HepG2 (cell line): ENCODE results near the gene ACSS1. TPM values are rescaled to one million over a fixed set of nuclear protein-coding genes. Genes with fewer than 3 reads are reported as not detected.

ENCODE experiments used
- ATAC-seq: fragments of 200-7000 bp; cut with Tn5 transposase; 3 replicates; pipeline ENCODE4 v1.9.1; 2020; ENCODE audit warnings: mild to moderate bottlenecking, moderate library complexity
- BruUV-seq: library from RNA; stranded (reverse); fragments of 400-500 nt; replicated peaks from 2 replicates; lab custom pipeline; 2021; lab: Mats Ljungman, UMichigan
- CTCF ChIA-PET: fragments of 300-600 bp; formaldehyde crosslinking; extraction: SDS; loops from one replicate; lab custom pipeline; 2021; ENCODE audit warnings: low total read pairs, inconsistent platforms, low intra/inter-chr PET ratio; lab: Yijun Ruan, JAX
- POLR2A ChIA-PET: fragments of 350-600 bp; sonication (Branson Sonifier 250); formaldehyde crosslinking; loops from one replicate; lab custom pipeline; 2020; ENCODE audit warnings: antibody characterized with exemption, inconsistent platforms; lab: Yijun Ruan, JAX
- DNase-seq: peaks from one replicate; pipeline ENCODE4 v3.0.0-alpha.2; 2015; ENCODE audit warnings: low spot score
- FAIRE-seq: peaks from 3 replicates; lab custom pipeline; 2011; peaks lifted over from hg19 to GRCh38; lab: Jason Lieb, UNC
- H2AFZ ChIP-seq: one replicate; pipeline ENCODE4 v1.6.1; 2011; ENCODE audit warnings: low read length, inconsistent platforms
- H3K27ac ChIP-seq: fragments of 300-600 bp; 3 replicates; pipeline ENCODE4 v1.8.0; 2011; ENCODE audit warnings: mixed run types, mild to moderate bottlenecking, mixed read lengths, low read length, inconsistent platforms; ENCODE audit not compliant: insufficient read depth; ENCODE audit errors: extremely low read length
- H3K27me3 ChIP-seq, 2 experiments: fragments of 200-600 bp in 1 of 2; 2 replicates in 1 of 2; 3 replicates in 1 of 2; pipeline versions ENCODE4 v1.6.0 to v1.8.0; 2011; ENCODE audit warnings: low read length in 2 of 2, mild to moderate bottlenecking in 2 of 2, moderate library complexity in 2 of 2, inconsistent platforms in 1 of 2; ENCODE audit not compliant: insufficient read depth in 2 of 2, control insufficient read depth in 1 of 2
- H3K36me3 ChIP-seq, 2 experiments: fragments of 200-600 bp in 1 of 2; replicated peaks in 1 of 2; 2 replicates in 1 of 2; 3 replicates in 1 of 2; pipeline versions ENCODE4 v1.5.1 to v1.8.0; 2011; ENCODE audit warnings: low read length in 2 of 2, inconsistent platforms in 1 of 2; ENCODE audit not compliant: insufficient read depth in 2 of 2, control insufficient read depth in 1 of 2
- H3K4me1 ChIP-seq: 2 replicates; pipeline ENCODE4 v1.5.1; 2012; ENCODE audit warnings: low read length, inconsistent platforms; ENCODE audit not compliant: insufficient read depth
- H3K4me2 ChIP-seq: 2 replicates; pipeline ENCODE4 v1.6.0; 2011; ENCODE audit warnings: low read depth, low read length, inconsistent platforms
- H3K4me3 ChIP-seq, 3 experiments: fragments of 200-600 bp in 1 of 3; sonication (generic), shearing (Covaris generic) in 1 of 3; replicated peaks in 1 of 3; 2 replicates each; pipeline ENCODE4 v1.5.1; 2011 to 2016; ENCODE audit warnings: low read length in 3 of 3, inconsistent platforms in 2 of 3, low read depth in 2 of 3, mild to moderate bottlenecking in 2 of 3, control low read depth in 1 of 3, mixed read lengths in 1 of 3; ENCODE audit not compliant: insufficient read depth in 1 of 3
- H3K79me2 ChIP-seq: one replicate; pipeline ENCODE4 v1.6.1; 2011; ENCODE audit warnings: low read length, inconsistent platforms; ENCODE audit not compliant: insufficient read depth
- H3K9ac ChIP-seq: 2 replicates; pipeline ENCODE4 v1.6.0; 2011; ENCODE audit warnings: mild to moderate bottlenecking, low read depth, low read length, inconsistent platforms; ENCODE audit not compliant: insufficient read depth
- H3K9me3 ChIP-seq: 2 replicates; pipeline ENCODE4 v1.5.1; 2012; ENCODE audit warnings: mild to moderate bottlenecking, low read length
- H4K20me1 ChIP-seq: 2 replicates; pipeline ENCODE4 v1.6.0; 2011; ENCODE audit warnings: inconsistent platforms, mild to moderate bottlenecking, low read length, moderate library complexity; ENCODE audit not compliant: insufficient read depth
- CBFB ChIP-seq: sonication (generic); formaldehyde crosslinking; IDR thresholded peaks from 2 replicates; pipeline ENCODE4 v1.4.0; 2020; ENCODE audit warnings: missing genetic modification reagents
- SRSF1 ChIP-seq: fragments of 200-400 bp; formaldehyde crosslinking; optimal IDR thresholded peaks from 2 replicates; pipeline ENCODE3; 2017; ENCODE audit warnings: mild to moderate bottlenecking, low read depth, low read length, moderate library complexity
- TCF12 ChIP-seq, 2 experiments: fragments of 450-650 bp in 1 of 2; sonication (generic) in 1 of 2; formaldehyde crosslinking in 1 of 2; IDR thresholded peaks; 2 replicates each; pipeline versions ENCODE4 v1.6.1 to v1.8.0; 2017 to 2022; ENCODE audit warnings: antibody characterized with exemption in 1 of 2, mild to moderate bottlenecking in 1 of 2, missing genetic modification reagents in 1 of 2, moderate library complexity in 1 of 2
- ZNF333 ChIP-seq: sonication (generic); formaldehyde crosslinking; IDR thresholded peaks from 2 replicates; pipeline ENCODE4 v1.4.0; 2020; ENCODE audit warnings: mild to moderate bottlenecking, missing genetic modification reagents, borderline replicate concordance
- ZNF616 ChIP-seq: sonication (generic); formaldehyde crosslinking; IDR thresholded peaks from 2 replicates; pipeline ENCODE4 v1.5.0; 2020; ENCODE audit warnings: low read depth, mild to moderate bottlenecking, missing genetic modification reagents
- ZNF768 ChIP-seq: sonication (generic); formaldehyde crosslinking; IDR thresholded peaks from 2 replicates; pipeline ENCODE4 v1.4.0; 2020; ENCODE audit warnings: missing genetic modification reagents
- ZNF782 ChIP-seq: sonication (generic); formaldehyde crosslinking; IDR thresholded peaks from 2 replicates; pipeline ENCODE4 v1.4.0; 2020; ENCODE audit warnings: missing genetic modification reagents, mild to moderate bottlenecking, borderline replicate concordance
- WGBS: methylation state at CpG from one replicate; pipeline ENCODE4 v1.1.6; 2017; ENCODE audit warnings: low lambda C conversion rate; 5-methylcytosine and 5-hydroxymethylcytosine counted together
- in situ Hi-C: cut with HindIII; loops from 2 replicates; pipeline ENCODE4 v1.10.0; 2017; ENCODE audit warnings: low pct_unique_long_range_greater_than_20kb; ENCODE audit not compliant: extremely low pct_ligation_motif_present
- intact Hi-C: fragments of 100-400 bp; cut with micrococcal nuclease; formaldehyde crosslinking; loops from one replicate; pipeline ENCODE4 v1.10.0; 2022; ENCODE audit not compliant: unreplicated experiment
- polyA plus RNA-seq, 8 experiments: library from polyadenylated mRNA; depleted of rRNA in 3 of 8; stranded (reverse) in 7 of 8; unstranded in 1 of 8; fragments of >200 nt; fragmentation: Illumina TruSeq in 4 of 8; extraction: Trizol in 4 of 8; gene quantifications; 2 replicates each; pipeline versions ENCODE4 v1.2.1 to v1.2.3, GENCODE V29; 2011 to 2016; ENCODE audit warnings: low read depth in 4 of 8, missing spikeins in 1 of 8, mixed read lengths in 1 of 8; ENCODE audit not compliant: insufficient read depth in 1 of 8
- total RNA-seq, 5 experiments: library from RNA; depleted of rRNA; stranded (reverse); fragments of >200 nt; fragmentation: Illumina TruSeq; extraction: Trizol; gene quantifications; 2 replicates each; pipeline ENCODE4 v1.2.3, GENCODE V29; 2016; ENCODE audit warnings: low read depth in 1 of 5
- TF ChIP-seq, protein P1 (sequence below): fragments of 450-650 bp; IDR thresholded peaks from 2 replicates; pipeline ENCODE4 v1.6.1; 2017; ENCODE audit warnings: mild to moderate bottlenecking
- TF ChIP-seq, protein P2 (sequence below): IDR thresholded peaks from 2 replicates; pipeline ENCODE4 v1.6.1; 2016; ENCODE audit warnings: low read depth, missing genetic modification reagents, missing compliant biosample characterization
- TF ChIP-seq, protein P3 (sequence below): sonication (generic); formaldehyde crosslinking; IDR thresholded peaks from 2 replicates; pipeline ENCODE4 v1.4.0; 2020; ENCODE audit warnings: mild to moderate bottlenecking, missing genetic modification reagents

The ACSS1 gene
- total and polyA plus RNA-seq, 2 of the 13 experiments (the other 11 are each of a cell fraction or from before 2014, with no cell fraction given) = 15.2 to 41.6 TPM

DNA sequence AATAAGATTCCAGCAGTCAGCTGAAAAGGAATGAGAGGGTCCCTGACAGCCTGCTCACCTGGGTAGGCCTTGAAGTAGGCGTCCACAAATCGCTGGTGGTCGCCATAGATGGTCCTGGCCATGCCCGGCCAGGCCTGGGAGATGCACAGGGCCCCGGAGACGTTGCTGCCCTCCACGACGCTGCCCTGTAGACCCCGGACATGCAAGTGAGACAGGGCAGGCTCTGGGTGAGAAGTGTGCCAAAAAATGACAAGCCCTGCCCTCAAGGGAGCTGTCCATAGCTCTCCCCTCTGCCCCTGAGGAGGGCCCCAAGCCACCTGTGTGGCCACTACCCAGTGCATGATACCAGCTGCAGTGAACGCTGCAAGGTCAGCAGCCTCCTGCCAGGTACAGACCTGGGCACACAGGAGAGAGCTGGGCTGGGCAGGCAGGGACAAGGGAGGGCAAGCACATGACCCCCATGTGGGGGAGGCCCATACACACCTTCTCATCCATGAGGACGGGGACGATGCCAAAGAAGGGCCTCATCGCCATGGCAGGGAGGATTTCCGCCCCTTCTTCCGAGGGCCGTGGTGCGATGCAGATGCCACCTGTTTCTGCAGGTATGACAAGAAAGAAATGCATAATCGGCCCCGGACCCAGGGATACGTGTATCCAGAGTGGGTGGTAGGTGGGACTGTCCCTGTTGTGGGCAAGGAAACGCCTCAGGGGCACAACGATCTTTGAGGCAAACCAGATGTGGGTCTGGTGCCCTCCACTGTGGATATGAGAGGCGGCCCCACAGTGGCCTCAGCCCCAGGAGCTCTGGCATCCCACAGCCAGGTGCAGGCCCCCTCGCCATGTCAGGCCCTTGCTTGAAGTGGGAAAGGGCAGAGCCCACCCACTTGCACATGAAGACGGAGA lies 44.2 kb downstream of the ACSS1 start:
- FAIRE-seq (no peak), DNase-seq (no peak), ATAC-seq (no peak)
- CTCF ChIA-PET = no interaction called here
- BruUV-seq = no TSS peak
- no peak overlapping the region for H2AFZ ChIP-seq
- H3K9me3 ChIP-seq = no peaks in the 10 kb centered on the region
- no peak overlapping the region for H3K9ac ChIP-seq
- in situ Hi-C loops = no loop called here
- 68% methylated on average over 25 of the region's 25 CpGs for WGBS
- no peaks in the 10 kb centered on the region for H3K79me2 ChIP-seq
- H4K20me1 ChIP-seq = no peaks in the 10 kb centered on the region
- intact Hi-C loops = no loop called here
- POLR2A ChIA-PET = no interaction called here
- H3K27ac ChIP-seq = no peak overlapping the region
- no peak overlapping the region for H3K4me3 ChIP-seq
- H3K4me2 ChIP-seq = no peak overlapping the region
- H3K4me1 ChIP-seq = peaks cover 22% of the 10 kb centered on the region
- no peaks in the 10 kb centered on the region for H3K27me3 ChIP-seq
- peaks cover 0 to under 1% of the 10 kb centered on the region in 2 experiments; a peak in 4 of 5 replicates for H3K36me3 ChIP-seq
- TF ChIP-seq TCF12 (IDR thresholded peaks at IDR 0.05) = no peak
- TF ChIP-seq TCF12 (CRISPR knock-in tag; IDR thresholded peaks at IDR 0.05) = no peak
- TF ChIP-seq, protein P1, sequence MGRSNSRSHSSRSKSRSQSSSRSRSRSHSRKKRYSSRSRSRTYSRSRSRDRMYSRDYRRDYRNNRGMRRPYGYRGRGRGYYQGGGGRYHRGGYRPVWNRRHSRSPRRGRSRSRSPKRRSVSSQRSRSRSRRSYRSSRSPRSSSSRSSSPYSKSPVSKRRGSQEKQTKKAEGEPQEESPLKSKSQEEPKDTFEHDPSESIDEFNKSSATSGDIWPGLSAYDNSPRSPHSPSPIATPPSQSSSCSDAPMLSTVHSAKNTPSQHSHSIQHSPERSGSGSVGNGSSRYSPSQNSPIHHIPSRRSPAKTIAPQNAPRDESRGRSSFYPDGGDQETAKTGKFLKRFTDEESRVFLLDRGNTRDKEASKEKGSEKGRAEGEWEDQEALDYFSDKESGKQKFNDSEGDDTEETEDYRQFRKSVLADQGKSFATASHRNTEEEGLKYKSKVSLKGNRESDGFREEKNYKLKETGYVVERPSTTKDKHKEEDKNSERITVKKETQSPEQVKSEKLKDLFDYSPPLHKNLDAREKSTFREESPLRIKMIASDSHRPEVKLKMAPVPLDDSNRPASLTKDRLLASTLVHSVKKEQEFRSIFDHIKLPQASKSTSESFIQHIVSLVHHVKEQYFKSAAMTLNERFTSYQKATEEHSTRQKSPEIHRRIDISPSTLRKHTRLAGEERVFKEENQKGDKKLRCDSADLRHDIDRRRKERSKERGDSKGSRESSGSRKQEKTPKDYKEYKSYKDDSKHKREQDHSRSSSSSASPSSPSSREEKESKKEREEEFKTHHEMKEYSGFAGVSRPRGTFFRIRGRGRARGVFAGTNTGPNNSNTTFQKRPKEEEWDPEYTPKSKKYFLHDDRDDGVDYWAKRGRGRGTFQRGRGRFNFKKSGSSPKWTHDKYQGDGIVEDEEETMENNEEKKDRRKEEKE = no peak
- TF ChIP-seq, protein P2, sequence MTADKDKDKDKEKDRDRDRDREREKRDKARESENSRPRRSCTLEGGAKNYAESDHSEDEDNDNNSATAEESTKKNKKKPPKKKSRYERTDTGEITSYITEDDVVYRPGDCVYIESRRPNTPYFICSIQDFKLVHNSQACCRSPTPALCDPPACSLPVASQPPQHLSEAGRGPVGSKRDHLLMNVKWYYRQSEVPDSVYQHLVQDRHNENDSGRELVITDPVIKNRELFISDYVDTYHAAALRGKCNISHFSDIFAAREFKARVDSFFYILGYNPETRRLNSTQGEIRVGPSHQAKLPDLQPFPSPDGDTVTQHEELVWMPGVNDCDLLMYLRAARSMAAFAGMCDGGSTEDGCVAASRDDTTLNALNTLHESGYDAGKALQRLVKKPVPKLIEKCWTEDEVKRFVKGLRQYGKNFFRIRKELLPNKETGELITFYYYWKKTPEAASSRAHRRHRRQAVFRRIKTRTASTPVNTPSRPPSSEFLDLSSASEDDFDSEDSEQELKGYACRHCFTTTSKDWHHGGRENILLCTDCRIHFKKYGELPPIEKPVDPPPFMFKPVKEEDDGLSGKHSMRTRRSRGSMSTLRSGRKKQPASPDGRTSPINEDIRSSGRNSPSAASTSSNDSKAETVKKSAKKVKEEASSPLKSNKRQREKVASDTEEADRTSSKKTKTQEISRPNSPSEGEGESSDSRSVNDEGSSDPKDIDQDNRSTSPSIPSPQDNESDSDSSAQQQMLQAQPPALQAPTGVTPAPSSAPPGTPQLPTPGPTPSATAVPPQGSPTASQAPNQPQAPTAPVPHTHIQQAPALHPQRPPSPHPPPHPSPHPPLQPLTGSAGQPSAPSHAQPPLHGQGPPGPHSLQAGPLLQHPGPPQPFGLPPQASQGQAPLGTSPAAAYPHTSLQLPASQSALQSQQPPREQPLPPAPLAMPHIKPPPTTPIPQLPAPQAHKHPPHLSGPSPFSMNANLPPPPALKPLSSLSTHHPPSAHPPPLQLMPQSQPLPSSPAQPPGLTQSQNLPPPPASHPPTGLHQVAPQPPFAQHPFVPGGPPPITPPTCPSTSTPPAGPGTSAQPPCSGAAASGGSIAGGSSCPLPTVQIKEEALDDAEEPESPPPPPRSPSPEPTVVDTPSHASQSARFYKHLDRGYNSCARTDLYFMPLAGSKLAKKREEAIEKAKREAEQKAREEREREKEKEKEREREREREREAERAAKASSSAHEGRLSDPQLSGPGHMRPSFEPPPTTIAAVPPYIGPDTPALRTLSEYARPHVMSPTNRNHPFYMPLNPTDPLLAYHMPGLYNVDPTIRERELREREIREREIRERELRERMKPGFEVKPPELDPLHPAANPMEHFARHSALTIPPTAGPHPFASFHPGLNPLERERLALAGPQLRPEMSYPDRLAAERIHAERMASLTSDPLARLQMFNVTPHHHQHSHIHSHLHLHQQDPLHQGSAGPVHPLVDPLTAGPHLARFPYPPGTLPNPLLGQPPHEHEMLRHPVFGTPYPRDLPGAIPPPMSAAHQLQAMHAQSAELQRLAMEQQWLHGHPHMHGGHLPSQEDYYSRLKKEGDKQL (CRISPR knock-in tag) = no peak
- TF ChIP-seq ZNF782 (CRISPR knock-in tag) = no peak
- TF ChIP-seq ZNF768 (CRISPR knock-in tag) = no peak
- TF ChIP-seq ZNF333 (CRISPR knock-in tag) = no peak
- no peak for TF ChIP-seq CBFB
- TF ChIP-seq, protein P3, sequence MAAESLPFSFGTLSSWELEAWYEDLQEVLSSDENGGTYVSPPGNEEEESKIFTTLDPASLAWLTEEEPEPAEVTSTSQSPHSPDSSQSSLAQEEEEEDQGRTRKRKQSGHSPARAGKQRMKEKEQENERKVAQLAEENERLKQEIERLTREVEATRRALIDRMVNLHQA (CRISPR knock-in tag) = no peak
- TF ChIP-seq SRSF1 = no peak
- no peak for TF ChIP-seq ZNF616 (CRISPR knock-in tag)
